Measurements from ENCODE around the gene AMDHD2. TPM values are rescaled to one million over a fixed set of nuclear protein-coding genes. Genes with fewer than 3 reads are reported as not detected.
"Not testable (repeated sequence)": the region's sequence is repeated elsewhere in the genome, so short reads cannot be mapped to it uniquely, and the experiment has no call there.

AMDHD2 gene
- total RNA-seq, 1 experiment from 2014 or later, result 114 TPM

GRCh38 chr16:2575839-2576238, 55.7 kb downstream of the AMDHD2 start:
- not testable (repeated sequence) for DNase-seq (ENCODE audit: low spot score)

GRCh38 chr16:2577044-2577443, 56.9 kb downstream of the AMDHD2 start:
- DNase-seq (ENCODE audit: low spot score), result not testable (repeated sequence)

GRCh38 chr16:2578905-2579304, 58.7 kb downstream of the AMDHD2 start:
- DNase-seq (ENCODE audit: low spot score), result not testable (repeated sequence)

GRCh38 chr16:2580143-2580542, 60.0 kb downstream of the AMDHD2 start:
- DNase-seq (ENCODE audit: low spot score), result peak; percentile 25

GRCh38 chr16:2580818-2581217, 60.6 kb downstream of the AMDHD2 start:
- DNase-seq (ENCODE audit: low spot score), result not testable (repeated sequence)

Small RNA genes lying within 50 kb of the gene (small RNA-seq; reads per million reads assigned to genes)
- gene AC093525.1, result not detected
- gene MIR3178, result not detected

Other genes with a start within 250 kb of the AMDHD2 start
- gene ABCA3, start 179.6 kb upstream of the AMDHD2 start, total RNA-seq (2014; rRNA removed; shearing (Covaris generic)), result under 0.01 and 2.5 TPM in 2 replicates
- gene CCNF, start 90.9 kb upstream of the AMDHD2 start, total RNA-seq (2014; rRNA removed; shearing (Covaris generic)), result 64.9 and 68.1 TPM in 2 replicates
- 53.8 and 58.0 TPM in 2 replicates for gene TEDC2, start 60.3 kb upstream of the AMDHD2 start, total RNA-seq (2014; rRNA removed; shearing (Covaris generic))
- gene NTN3, start 49.1 kb upstream of the AMDHD2 start, total RNA-seq (2014; rRNA removed; shearing (Covaris generic)), result not detected in 2 replicates
- gene TBC1D24, start 45.2 kb upstream of the AMDHD2 start, total RNA-seq (2014; rRNA removed; shearing (Covaris generic)), result 16.5 and 16.6 TPM in 2 replicates
- gene ATP6V0C, start 6.4 kb upstream of the AMDHD2 start, total RNA-seq (2014; rRNA removed; shearing (Covaris generic)), result 99.9 and 117 TPM in 2 replicates
- gene CEMP1, start 11.0 kb downstream of the AMDHD2 start, total RNA-seq (2014; rRNA removed; shearing (Covaris generic)), result 0.84 TPM in 1 of 2 replicates, not detected in the other
- gene PDPK1, start 17.6 kb downstream of the AMDHD2 start, total RNA-seq (2014; rRNA removed; shearing (Covaris generic)), result 21.2 and 23.7 TPM in 2 replicates
- gene KCTD5, start 162.2 kb downstream of the AMDHD2 start, total RNA-seq (2014; rRNA removed; shearing (Covaris generic)), result 73.1 and 104 TPM in 2 replicates
- gene PRSS27, start 199.9 kb downstream of the AMDHD2 start, total RNA-seq (2014; rRNA removed; shearing (Covaris generic)), result 0.23 and 2.6 TPM in 2 replicates
- 132 and 138 TPM in 2 replicates for gene SRRM2, start 232.3 kb downstream of the AMDHD2 start, total RNA-seq (2014; rRNA removed; shearing (Covaris generic))